HG03064 (cell line): ENCODE results near the gene INPP5A.
"Not testable (repeated sequence)": the region's sequence is repeated elsewhere in the genome, so short reads cannot be mapped to it uniquely, and the experiment has no call there.

ENCODE experiments used
- ATAC-seq: cut with Tn5 transposase; IDR thresholded peaks from one replicate; pipeline ENCODE4 v1.9.1; 2021; ENCODE audit warnings: low read depth; ENCODE audit not compliant: unreplicated experiment

The INPP5A gene

GRCh38 chr10:132787495-132788179 lies 250.1 kb downstream of the INPP5A start:
- no peak for ATAC-seq

- ATAC-seq = no peak
These were observed 250.7 kb downstream of the INPP5A start for GRCh38 chr10:132788180-132788830.

GRCh38 chr10:132788831-132789219 lies 251.2 kb downstream of the INPP5A start:
- no peak for ATAC-seq

GRCh38 chr10:132789659-132790148 lies 252.1 kb downstream of the INPP5A start:
- no peak for ATAC-seq

- ATAC-seq = no peak
These were observed 252.9 kb downstream of the INPP5A start for GRCh38 chr10:132790470-132790869.

- no peak for ATAC-seq
These were observed 253.6 kb downstream of the INPP5A start for GRCh38 chr10:132790934-132791829.

- ATAC-seq = not testable (repeated sequence)
These were observed 254.5 kb downstream of the INPP5A start for GRCh38 chr10:132792099-132792498.

- no peak for ATAC-seq
These were observed 255.2 kb downstream of the INPP5A start for GRCh38 chr10:132792796-132793195.

GRCh38 chr10:132793213-132793612 lies 255.6 kb downstream of the INPP5A start:
- ATAC-seq = no peak

- ATAC-seq = no peak
These were observed 256.6 kb downstream of the INPP5A start for GRCh38 chr10:132793871-132794849.

- no peak for ATAC-seq
These were observed 259.3 kb downstream of the INPP5A start for GRCh38 chr10:132796846-132797245.

GRCh38 chr10:132797986-132798385 lies 260.4 kb downstream of the INPP5A start:
- not testable (repeated sequence) for ATAC-seq

GRCh38 chr10:132798403-132798802 lies 260.8 kb downstream of the INPP5A start:
- no peak for ATAC-seq

GRCh38 chr10:132798876-132799275 lies 261.3 kb downstream of the INPP5A start:
- ATAC-seq = no peak

- no peak for ATAC-seq
These were observed 262.3 kb downstream of the INPP5A start for GRCh38 chr10:132799865-132800264.

GRCh38 chr10:132802048-132802447 lies 264.5 kb downstream of the INPP5A start:
- no peak for ATAC-seq

- no peak for ATAC-seq
These were observed 265.2 kb downstream of the INPP5A start for GRCh38 chr10:132802694-132803320.

GRCh38 chr10:132803416-132804210 lies 266.0 kb downstream of the INPP5A start:
- ATAC-seq = no peak

- ATAC-seq = no peak
These were observed 266.7 kb downstream of the INPP5A start for GRCh38 chr10:132804287-132804686.
